ENCODE data around the gene HNRNPLL. TPM values are rescaled to one million over a fixed set of nuclear protein-coding genes. Genes with fewer than 3 reads are reported as not detected.

The HNRNPLL gene
- total and polyA plus RNA-seq, 2 experiments from 2014 or later = 42.5 to 53.4 TPM

DNA sequence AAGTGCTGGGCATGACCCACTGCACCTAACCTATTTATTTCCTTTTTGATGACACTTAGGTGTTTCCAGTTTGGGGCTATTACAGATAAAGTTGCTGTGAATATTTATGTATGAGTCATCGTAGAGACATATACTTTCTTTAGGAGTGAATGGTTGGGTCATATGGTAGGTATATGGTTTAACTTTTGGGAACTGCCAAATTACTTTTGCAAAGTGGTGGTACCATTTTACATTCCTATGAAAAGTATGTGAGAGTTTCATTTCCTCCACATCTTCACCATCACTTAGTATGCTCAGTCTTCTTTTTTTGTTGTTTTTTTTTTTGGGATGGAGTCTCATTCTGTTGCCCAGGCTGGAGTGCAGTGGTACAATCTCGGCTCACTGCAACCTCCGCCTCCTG, 56.1 kb downstream of the HNRNPLL start:
- H3K4me3 Mint-ChIP-seq = no peak overlapping the region
- H3K4me1 ChIP-seq (ENCODE audit: insufficient read depth) = peaks cover 27% of the 10 kb centered on the region
- TF ChIP-seq, protein P1, sequence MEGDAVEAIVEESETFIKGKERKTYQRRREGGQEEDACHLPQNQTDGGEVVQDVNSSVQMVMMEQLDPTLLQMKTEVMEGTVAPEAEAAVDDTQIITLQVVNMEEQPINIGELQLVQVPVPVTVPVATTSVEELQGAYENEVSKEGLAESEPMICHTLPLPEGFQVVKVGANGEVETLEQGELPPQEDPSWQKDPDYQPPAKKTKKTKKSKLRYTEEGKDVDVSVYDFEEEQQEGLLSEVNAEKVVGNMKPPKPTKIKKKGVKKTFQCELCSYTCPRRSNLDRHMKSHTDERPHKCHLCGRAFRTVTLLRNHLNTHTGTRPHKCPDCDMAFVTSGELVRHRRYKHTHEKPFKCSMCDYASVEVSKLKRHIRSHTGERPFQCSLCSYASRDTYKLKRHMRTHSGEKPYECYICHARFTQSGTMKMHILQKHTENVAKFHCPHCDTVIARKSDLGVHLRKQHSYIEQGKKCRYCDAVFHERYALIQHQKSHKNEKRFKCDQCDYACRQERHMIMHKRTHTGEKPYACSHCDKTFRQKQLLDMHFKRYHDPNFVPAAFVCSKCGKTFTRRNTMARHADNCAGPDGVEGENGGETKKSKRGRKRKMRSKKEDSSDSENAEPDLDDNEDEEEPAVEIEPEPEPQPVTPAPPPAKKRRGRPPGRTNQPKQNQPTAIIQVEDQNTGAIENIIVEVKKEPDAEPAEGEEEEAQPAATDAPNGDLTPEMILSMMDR (conservative IDR thresholded peaks at IDR 0.05; ENCODE audit: low read depth in 2 of 2) = no peak
- TF ChIP-seq, protein P2, sequence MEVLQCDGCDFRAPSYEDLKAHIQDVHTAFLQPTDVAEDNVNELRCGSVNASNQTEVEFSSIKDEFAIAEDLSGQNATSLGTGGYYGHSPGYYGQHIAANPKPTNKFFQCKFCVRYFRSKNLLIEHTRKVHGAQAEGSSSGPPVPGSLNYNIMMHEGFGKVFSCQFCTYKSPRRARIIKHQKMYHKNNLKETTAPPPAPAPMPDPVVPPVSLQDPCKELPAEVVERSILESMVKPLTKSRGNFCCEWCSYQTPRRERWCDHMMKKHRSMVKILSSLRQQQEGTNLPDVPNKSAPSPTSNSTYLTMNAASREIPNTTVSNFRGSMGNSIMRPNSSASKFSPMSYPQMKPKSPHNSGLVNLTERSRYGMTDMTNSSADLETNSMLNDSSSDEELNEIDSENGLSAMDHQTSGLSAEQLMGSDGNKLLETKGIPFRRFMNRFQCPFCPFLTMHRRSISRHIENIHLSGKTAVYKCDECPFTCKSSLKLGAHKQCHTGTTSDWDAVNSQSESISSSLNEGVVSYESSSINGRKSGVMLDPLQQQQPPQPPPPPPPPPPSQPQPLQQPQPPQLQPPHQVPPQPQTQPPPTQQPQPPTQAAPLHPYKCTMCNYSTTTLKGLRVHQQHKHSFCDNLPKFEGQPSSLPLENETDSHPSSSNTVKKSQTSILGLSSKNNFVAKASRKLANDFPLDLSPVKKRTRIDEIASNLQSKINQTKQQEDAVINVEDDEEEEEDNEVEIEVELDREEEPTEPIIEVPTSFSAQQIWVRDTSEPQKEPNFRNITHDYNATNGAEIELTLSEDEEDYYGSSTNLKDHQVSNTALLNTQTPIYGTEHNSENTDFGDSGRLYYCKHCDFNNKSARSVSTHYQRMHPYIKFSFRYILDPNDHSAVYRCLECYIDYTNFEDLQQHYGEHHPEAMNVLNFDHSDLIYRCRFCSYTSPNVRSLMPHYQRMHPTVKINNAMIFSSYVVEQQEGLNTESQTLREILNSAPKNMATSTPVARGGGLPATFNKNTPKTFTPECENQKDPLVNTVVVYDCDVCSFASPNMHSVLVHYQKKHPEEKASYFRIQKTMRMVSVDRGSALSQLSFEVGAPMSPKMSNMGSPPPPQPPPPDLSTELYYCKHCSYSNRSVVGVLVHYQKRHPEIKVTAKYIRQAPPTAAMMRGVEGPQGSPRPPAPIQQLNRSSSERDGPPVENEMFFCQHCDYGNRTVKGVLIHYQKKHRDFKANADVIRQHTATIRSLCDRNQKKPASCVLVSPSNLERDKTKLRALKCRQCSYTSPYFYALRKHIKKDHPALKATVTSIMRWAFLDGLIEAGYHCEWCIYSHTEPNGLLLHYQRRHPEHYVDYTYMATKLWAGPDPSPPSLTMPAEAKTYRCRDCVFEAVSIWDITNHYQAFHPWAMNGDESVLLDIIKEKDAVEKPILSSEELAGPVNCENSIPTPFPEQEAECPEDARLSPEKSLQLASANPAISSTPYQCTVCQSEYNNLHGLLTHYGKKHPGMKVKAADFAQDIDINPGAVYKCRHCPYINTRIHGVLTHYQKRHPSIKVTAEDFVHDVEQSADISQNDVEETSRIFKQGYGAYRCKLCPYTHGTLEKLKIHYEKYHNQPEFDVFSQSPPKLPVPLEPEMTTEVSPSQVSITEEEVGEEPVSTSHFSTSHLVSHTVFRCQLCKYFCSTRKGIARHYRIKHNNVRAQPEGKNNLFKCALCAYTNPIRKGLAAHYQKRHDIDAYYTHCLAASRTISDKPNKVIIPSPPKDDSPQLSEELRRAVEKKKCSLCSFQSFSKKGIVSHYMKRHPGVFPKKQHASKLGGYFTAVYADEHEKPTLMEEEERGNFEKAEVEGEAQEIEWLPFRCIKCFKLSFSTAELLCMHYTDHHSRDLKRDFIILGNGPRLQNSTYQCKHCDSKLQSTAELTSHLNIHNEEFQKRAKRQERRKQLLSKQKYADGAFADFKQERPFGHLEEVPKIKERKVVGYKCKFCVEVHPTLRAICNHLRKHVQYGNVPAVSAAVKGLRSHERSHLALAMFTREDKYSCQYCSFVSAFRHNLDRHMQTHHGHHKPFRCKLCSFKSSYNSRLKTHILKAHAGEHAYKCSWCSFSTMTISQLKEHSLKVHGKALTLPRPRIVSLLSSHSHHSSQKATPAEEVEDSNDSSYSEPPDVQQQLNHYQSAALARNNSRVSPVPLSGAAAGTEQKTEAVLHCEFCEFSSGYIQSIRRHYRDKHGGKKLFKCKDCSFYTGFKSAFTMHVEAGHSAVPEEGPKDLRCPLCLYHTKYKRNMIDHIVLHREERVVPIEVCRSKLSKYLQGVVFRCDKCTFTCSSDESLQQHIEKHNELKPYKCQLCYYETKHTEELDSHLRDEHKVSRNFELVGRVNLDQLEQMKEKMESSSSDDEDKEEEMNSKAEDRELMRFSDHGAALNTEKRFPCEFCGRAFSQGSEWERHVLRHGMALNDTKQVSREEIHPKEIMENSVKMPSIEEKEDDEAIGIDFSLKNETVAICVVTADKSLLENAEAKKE (CRISPR knock-in tag; IDR thresholded peaks at IDR 0.05) = no peak
- TF ChIP-seq EZH2phosphoT487 (IDR thresholded peaks at IDR 0.05; ENCODE audit: unreplicated experiment) = no peak
- no peak for TF ChIP-seq ZNF331 (CRISPR knock-in tag; IDR thresholded peaks at IDR 0.05; ENCODE audit: low read depth)
- no peak for TF ChIP-seq NANOG (IDR thresholded peaks at IDR 0.05; ENCODE audit: borderline replicate concordance)
- no peak for TF ChIP-seq ZNF114 (CRISPR knock-in tag; IDR thresholded peaks at IDR 0.05)
- no peak for TF ChIP-seq CREB1 (CRISPR knock-in tag; IDR thresholded peaks at IDR 0.05; ENCODE audit: low read depth)
- TF ChIP-seq, protein P3, sequence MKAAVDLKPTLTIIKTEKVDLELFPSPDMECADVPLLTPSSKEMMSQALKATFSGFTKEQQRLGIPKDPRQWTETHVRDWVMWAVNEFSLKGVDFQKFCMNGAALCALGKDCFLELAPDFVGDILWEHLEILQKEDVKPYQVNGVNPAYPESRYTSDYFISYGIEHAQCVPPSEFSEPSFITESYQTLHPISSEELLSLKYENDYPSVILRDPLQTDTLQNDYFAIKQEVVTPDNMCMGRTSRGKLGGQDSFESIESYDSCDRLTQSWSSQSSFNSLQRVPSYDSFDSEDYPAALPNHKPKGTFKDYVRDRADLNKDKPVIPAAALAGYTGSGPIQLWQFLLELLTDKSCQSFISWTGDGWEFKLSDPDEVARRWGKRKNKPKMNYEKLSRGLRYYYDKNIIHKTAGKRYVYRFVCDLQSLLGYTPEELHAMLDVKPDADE (IDR thresholded peaks at IDR 0.05) = no peak
- no peak for TF ChIP-seq EZH2 (IDR thresholded peaks at IDR 0.05; ENCODE audit: low read depth, unreplicated experiment)
- TF ChIP-seq JUNB (IDR thresholded peaks at IDR 0.05; ENCODE audit: unreplicated experiment) = no peak
- TF ChIP-seq STAT1 (IDR thresholded peaks at IDR 0.05; ENCODE audit: unreplicated experiment) = no peak
- TF ChIP-seq POLR2AphosphoS5 (IDR thresholded peaks at IDR 0.05; ENCODE audit: low read depth) = no peak
- TF ChIP-seq, protein P4, sequence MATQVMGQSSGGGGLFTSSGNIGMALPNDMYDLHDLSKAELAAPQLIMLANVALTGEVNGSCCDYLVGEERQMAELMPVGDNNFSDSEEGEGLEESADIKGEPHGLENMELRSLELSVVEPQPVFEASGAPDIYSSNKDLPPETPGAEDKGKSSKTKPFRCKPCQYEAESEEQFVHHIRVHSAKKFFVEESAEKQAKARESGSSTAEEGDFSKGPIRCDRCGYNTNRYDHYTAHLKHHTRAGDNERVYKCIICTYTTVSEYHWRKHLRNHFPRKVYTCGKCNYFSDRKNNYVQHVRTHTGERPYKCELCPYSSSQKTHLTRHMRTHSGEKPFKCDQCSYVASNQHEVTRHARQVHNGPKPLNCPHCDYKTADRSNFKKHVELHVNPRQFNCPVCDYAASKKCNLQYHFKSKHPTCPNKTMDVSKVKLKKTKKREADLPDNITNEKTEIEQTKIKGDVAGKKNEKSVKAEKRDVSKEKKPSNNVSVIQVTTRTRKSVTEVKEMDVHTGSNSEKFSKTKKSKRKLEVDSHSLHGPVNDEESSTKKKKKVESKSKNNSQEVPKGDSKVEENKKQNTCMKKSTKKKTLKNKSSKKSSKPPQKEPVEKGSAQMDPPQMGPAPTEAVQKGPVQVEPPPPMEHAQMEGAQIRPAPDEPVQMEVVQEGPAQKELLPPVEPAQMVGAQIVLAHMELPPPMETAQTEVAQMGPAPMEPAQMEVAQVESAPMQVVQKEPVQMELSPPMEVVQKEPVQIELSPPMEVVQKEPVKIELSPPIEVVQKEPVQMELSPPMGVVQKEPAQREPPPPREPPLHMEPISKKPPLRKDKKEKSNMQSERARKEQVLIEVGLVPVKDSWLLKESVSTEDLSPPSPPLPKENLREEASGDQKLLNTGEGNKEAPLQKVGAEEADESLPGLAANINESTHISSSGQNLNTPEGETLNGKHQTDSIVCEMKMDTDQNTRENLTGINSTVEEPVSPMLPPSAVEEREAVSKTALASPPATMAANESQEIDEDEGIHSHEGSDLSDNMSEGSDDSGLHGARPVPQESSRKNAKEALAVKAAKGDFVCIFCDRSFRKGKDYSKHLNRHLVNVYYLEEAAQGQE (IDR thresholded peaks at IDR 0.05; ENCODE audit: unreplicated experiment) = no peak

More for the DNA sequence above, 56.1 kb downstream of the HNRNPLL start:
- Histone ChIP-seq H3K9me2 (ENCODE audit: insufficient read depth) (no peaks in the 10 kb centered on the region), H3K36me3 (ENCODE audit: insufficient read depth) (no peaks in the 10 kb centered on the region), H3K79me2 (replicated peaks; ENCODE audit: insufficient read depth) (no peaks in the 10 kb centered on the region), H2AFZ (no peak overlapping the region), H3K27ac (ENCODE audit: low read depth) (no peak overlapping the region), H3K4me3 (no peak overlapping the region), H4K20me1 (replicated peaks; ENCODE audit: insufficient read depth) (no peaks in the 10 kb centered on the region), H3K27me3 (ENCODE audit: insufficient read depth) (no peaks in the 10 kb centered on the region), H3K4me2 (no peak overlapping the region), H3F3A (replicated peaks; ENCODE audit: low read depth) (no peaks in the 10 kb centered on the region)
- ATAC-seq = no peak
- Mint-ChIP-seq H3K9me3 (no peaks in the 10 kb centered on the region), H3K4me1 (peaks cover 35% of the 10 kb centered on the region), H3K36me3 (ENCODE audit: low read depth) (no peaks in the 10 kb centered on the region), H3K27me3 (ENCODE audit: insufficient read depth, low read depth, poor library complexity) (peaks cover 6% of the 10 kb centered on the region), H3K27ac (no peak overlapping the region)
- DNase-seq (ENCODE audit: low spot score) = no peak
